Peyer's patch (tissue), 4 donors: ENCODE results near the gene ATP2B2. TPM values are rescaled to one million over a fixed set of nuclear protein-coding genes. Genes with fewer than 3 reads are reported as not detected.

Experiments
- DNase-seq, 3 donors: peaks; one replicate each; pipeline ENCODE4 v3.0.0-alpha.2; 2017 to 2019
- H3K27ac ChIP-seq, 4 donors: fragments of 200-600 bp; sonication (generic); one replicate each; pipeline ENCODE4 v1.5.1; 2016 to 2019
- H3K27me3 ChIP-seq, 2 donors: fragments of 200-600 bp; sonication (generic); one replicate each; pipeline ENCODE4 v1.5.1; 2019
- H3K36me3 ChIP-seq, 3 donors: fragments of 200-600 bp; sonication (generic); one replicate each; pipeline ENCODE4 v1.5.1; 2016 to 2019
- H3K4me1 ChIP-seq, 4 donors: fragments of 200-600 bp; sonication (generic); one replicate each; pipeline ENCODE4 v1.5.1; 2016 to 2019
- H3K4me3 ChIP-seq, 4 donors: fragments of 200-600 bp; sonication (generic); 1 replicate in 3 of 4; 2 replicates in 1 of 4; pipeline ENCODE4 v1.5.1; 2016 to 2019; ENCODE audit warnings: mild to moderate bottlenecking in 1 of 4
- H3K9me3 ChIP-seq, 4 donors: fragments of 200-600 bp; sonication (generic); one replicate each; pipeline ENCODE4 v1.5.1; 2016 to 2019; ENCODE audit warnings: mild to moderate bottlenecking in 1 of 4
- POLR2A ChIP-seq, 2 donors: fragments of 450-650 bp; IDR thresholded peaks; one replicate each; pipeline ENCODE4 v1.5.1; 2017; ENCODE audit warnings: antibody characterized with exemption in 2 of 2, mild to moderate bottlenecking in 2 of 2, moderate library complexity in 2 of 2
- total RNA-seq, 4 donors: library from RNA; depleted of rRNA; stranded (reverse); fragments of >200 nt; gene quantifications; one replicate each; pipeline ENCODE4 v1.1.0, GENCODE V29; 2016
- TF ChIP-seq, protein P1 (sequence below), 6 experiments: fragments of 450-650 bp in 4 of 6; fragments of 200-600 bp in 2 of 6; sonication (generic) in 1 of 6; IDR thresholded peaks; one replicate each; pipeline ENCODE4 v1.5.1; 2017 to 2019; ENCODE audit warnings: antibody characterized with exemption in 6 of 6, mild to moderate bottlenecking in 3 of 6, moderate library complexity in 1 of 6

Gene ATP2B2
- total RNA-seq, 4 donors from 2014 or later = not detected

- peaks cover 0 to 27% (median 4%) of the 10 kb centered on the region in 4 donors for H3K4me1 ChIP-seq
- DNase-seq = no peak
- no peak overlapping the region for H3K27ac ChIP-seq
- peaks cover 0 to 74% (median 0%) of the 10 kb centered on the region in 3 donors for H3K36me3 ChIP-seq
- TF ChIP-seq, protein P1, sequence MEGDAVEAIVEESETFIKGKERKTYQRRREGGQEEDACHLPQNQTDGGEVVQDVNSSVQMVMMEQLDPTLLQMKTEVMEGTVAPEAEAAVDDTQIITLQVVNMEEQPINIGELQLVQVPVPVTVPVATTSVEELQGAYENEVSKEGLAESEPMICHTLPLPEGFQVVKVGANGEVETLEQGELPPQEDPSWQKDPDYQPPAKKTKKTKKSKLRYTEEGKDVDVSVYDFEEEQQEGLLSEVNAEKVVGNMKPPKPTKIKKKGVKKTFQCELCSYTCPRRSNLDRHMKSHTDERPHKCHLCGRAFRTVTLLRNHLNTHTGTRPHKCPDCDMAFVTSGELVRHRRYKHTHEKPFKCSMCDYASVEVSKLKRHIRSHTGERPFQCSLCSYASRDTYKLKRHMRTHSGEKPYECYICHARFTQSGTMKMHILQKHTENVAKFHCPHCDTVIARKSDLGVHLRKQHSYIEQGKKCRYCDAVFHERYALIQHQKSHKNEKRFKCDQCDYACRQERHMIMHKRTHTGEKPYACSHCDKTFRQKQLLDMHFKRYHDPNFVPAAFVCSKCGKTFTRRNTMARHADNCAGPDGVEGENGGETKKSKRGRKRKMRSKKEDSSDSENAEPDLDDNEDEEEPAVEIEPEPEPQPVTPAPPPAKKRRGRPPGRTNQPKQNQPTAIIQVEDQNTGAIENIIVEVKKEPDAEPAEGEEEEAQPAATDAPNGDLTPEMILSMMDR (IDR thresholded peaks at IDR 0.05) = no peak
- TF ChIP-seq POLR2A (IDR thresholded peaks at IDR 0.05) = no peak
- no peak overlapping the region for H3K4me3 ChIP-seq
- H3K9me3 ChIP-seq = no peaks in the 10 kb centered on the region
- H3K27me3 ChIP-seq = no peaks in the 10 kb centered on the region
These were observed 189.5 kb downstream of the ATP2B2 start for GRCh38 chr3:10315771-10316344.

GRCh38 chr3:10315101-10315500 lies 190.3 kb downstream of the ATP2B2 start:
- Histone ChIP-seq H3K27ac (no peak overlapping the region), H3K9me3 (no peaks in the 10 kb centered on the region), H3K27me3 (no peaks in the 10 kb centered on the region), H3K4me1 (peaks cover 0 to 24% (median 3%) of the 10 kb centered on the region in 4 donors), H3K36me3 (peaks cover 0 to 81% (median 0%) of the 10 kb centered on the region in 3 donors), H3K4me3 (no peak overlapping the region)
- DNase-seq = no peak
- TF ChIP-seq POLR2A (IDR thresholded peaks at IDR 0.05) = no peak
- TF ChIP-seq, protein P1 (IDR thresholded peaks at IDR 0.05) = no peak

DNA sequence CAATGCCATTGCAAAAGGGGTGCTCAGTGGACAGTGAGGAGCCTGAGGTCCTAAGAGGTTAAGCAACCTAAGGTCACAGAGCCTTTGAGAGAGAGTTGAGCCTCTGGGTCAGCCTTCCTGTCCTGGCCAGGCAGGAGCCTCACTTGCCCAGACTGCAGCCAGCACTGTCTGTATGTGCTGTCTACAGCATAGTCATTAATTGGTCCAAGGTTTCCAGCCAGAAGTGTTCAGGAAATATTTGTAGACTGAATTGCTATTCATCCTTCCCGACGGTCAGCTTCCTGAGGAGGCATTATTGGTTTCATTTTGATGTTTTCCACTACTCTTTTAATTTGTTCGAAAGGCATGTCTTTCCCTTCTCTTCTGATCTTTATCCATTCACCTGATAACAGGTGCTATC lies 192.5 kb downstream of the ATP2B2 start:
- H3K4me1 ChIP-seq = peaks cover 0 to 4% (median 0%) of the 10 kb centered on the region in 4 donors
- TF ChIP-seq, protein P1 (IDR thresholded peaks at IDR 0.05) = no peak
- no peak for TF ChIP-seq POLR2A (IDR thresholded peaks at IDR 0.05)
- no peaks in the 10 kb centered on the region for H3K27me3 ChIP-seq
- no peak for DNase-seq
- H3K9me3 ChIP-seq = no peaks in the 10 kb centered on the region
- no peak overlapping the region for H3K27ac ChIP-seq
- no peak overlapping the region for H3K4me3 ChIP-seq
- H3K36me3 ChIP-seq = peaks cover 0 to 90% (median 0%) of the 10 kb centered on the region in 3 donors

DNA sequence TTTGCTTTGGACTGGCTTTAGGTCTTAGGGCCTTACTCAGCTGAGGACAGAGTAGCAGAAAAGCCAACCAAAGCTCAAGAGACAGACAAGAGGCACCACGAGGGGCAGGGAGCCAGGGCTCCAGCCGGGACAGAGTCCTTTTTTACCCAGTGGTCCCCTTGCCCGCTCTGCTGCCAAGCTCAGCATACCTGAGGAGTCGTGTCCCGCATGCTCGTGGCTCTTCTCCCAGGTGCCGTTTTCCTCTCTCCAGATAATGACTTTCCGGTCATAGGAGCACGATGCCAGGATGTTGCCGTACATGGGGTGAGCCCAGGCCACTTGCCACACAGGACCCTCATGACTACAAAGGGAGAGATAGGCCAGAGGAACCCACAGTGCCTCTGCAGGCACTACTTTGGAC lies 193.0 kb downstream of the ATP2B2 start:
- H3K4me3 ChIP-seq = no peak overlapping the region
- H3K9me3 ChIP-seq = no peaks in the 10 kb centered on the region
- H3K27me3 ChIP-seq = no peaks in the 10 kb centered on the region
- H3K4me1 ChIP-seq = no peaks in the 10 kb centered on the region
- peaks cover 0 to 90% (median 0%) of the 10 kb centered on the region in 3 donors for H3K36me3 ChIP-seq
- no peak for DNase-seq
- no peak for TF ChIP-seq POLR2A (IDR thresholded peaks at IDR 0.05)
- TF ChIP-seq, protein P1 (IDR thresholded peaks at IDR 0.05) = no peak
- H3K27ac ChIP-seq = no peak overlapping the region

GRCh38 chr3:10311710-10312109 lies 193.7 kb downstream of the ATP2B2 start:
- TF ChIP-seq POLR2A (IDR thresholded peaks at IDR 0.05) = no peak
- TF ChIP-seq, protein P1 (IDR thresholded peaks at IDR 0.05) = no peak
- Histone ChIP-seq H3K27me3 (no peaks in the 10 kb centered on the region), H3K4me3 (no peak overlapping the region), H3K36me3 (peaks cover 0 to 92% (median 0%) of the 10 kb centered on the region in 3 donors), H3K4me1 (no peaks in the 10 kb centered on the region), H3K27ac (no peak overlapping the region), H3K9me3 (no peaks in the 10 kb centered on the region)
- no peak for DNase-seq
